OCI-LY7 (cell line): Measurements from ENCODE around the gene PNLDC1.
"Not testable (repeated sequence)": the region's sequence is repeated elsewhere in the genome, so short reads cannot be mapped to it uniquely, and the experiment has no call there.

Experiments
- EZH2phosphoT487 ChIP-seq: fragments of 200-600 bp; sonication (generic); IDR thresholded peaks from 2 replicates; pipeline ENCODE4 v1.6.1; 2018; ENCODE audit warnings: low read depth, borderline replicate concordance, mild to moderate bottlenecking, mixed run types, antibody characterized with exemption, low read length, moderate library complexity, mixed read lengths
- TF ChIP-seq, protein P1 (sequence below): fragments of 200-600 bp; sonication (generic); conservative IDR thresholded peaks from 2 replicates; pipeline ENCODE4 v1.5.1; 2014; ENCODE audit warnings: mild to moderate bottlenecking, antibody characterized with exemption, low read length, moderate library complexity, mixed read lengths

DNA sequence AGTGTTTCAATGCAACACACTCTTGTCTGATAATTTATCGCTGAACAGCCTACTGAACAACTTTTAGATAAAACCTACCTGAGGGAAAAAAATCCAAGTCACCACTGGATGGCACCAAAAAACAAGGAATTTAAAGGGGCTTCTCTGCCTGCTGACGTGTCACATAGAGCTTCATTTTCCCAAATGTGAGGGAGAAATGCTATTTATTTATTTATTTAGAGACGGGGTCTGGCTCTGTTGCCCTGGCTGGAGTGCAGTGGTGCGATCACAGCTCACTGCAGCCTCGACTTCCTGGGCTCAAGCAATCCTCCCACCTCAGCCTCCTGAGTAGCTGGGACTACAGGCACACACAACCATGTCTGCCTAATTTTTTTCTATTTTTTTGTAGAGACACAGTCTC lies 63.3 kb downstream of the PNLDC1 start:
- TF ChIP-seq, protein P1, sequence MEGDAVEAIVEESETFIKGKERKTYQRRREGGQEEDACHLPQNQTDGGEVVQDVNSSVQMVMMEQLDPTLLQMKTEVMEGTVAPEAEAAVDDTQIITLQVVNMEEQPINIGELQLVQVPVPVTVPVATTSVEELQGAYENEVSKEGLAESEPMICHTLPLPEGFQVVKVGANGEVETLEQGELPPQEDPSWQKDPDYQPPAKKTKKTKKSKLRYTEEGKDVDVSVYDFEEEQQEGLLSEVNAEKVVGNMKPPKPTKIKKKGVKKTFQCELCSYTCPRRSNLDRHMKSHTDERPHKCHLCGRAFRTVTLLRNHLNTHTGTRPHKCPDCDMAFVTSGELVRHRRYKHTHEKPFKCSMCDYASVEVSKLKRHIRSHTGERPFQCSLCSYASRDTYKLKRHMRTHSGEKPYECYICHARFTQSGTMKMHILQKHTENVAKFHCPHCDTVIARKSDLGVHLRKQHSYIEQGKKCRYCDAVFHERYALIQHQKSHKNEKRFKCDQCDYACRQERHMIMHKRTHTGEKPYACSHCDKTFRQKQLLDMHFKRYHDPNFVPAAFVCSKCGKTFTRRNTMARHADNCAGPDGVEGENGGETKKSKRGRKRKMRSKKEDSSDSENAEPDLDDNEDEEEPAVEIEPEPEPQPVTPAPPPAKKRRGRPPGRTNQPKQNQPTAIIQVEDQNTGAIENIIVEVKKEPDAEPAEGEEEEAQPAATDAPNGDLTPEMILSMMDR: peak; percentile 74
- TF ChIP-seq EZH2phosphoT487: not testable (repeated sequence)
